Stimulated activated CD4-positive, alpha-beta T cell treated with anti-CD3 and anti-CD28 coated beads, Interleukin-2, amount 100 ng/mL, for 4 hours (primary cell): ENCODE measurements around the gene RTCA.
"Not testable (repeated sequence)": the region's sequence is repeated elsewhere in the genome, so short reads cannot be mapped to it uniquely, and the experiment has no call there.

Experiments
- DNase-seq: peaks from one replicate; pipeline ENCODE4 v3.0.0-alpha.2; 2020; ENCODE audit warnings: low read depth

RTCA gene

DNA sequence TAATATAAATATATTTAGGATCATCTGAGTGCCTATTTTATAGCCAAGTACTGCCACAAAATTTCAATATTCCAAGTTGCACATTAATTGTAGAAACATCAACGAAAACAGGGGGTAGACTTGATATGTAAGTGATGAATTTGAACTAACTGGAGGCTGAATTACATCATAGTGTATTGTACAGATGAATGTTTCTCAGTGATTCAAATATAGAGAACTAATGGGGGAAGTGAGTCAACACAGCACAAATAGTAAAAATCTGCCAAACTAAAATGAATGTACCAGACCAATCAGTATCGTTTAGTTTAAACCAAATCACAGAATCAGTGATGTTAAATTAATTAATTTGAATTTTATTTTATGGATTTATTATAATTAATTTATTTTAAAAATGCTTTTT lies 42.8 kb downstream of the RTCA start:
- DNase-seq: no peak

DNA sequence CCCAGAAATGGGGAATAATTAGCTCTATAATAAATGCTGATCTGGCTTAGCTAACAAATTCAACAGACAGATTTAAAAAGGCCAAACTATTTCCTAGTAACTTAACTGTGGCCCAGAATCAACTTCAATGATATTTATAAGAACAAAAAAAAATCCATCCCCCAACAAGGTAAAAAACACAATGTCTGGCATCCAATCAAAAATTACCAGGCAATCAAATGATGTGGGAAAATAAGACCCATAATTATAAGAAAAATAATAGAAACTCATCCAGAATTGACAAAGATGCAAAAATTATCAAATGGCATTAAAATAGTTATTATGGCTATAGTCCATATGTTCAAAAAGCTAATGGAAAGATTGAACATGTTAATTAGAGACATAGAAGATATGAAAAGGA lies 43.8 kb downstream of the RTCA start:
- no peak for DNase-seq

DNA sequence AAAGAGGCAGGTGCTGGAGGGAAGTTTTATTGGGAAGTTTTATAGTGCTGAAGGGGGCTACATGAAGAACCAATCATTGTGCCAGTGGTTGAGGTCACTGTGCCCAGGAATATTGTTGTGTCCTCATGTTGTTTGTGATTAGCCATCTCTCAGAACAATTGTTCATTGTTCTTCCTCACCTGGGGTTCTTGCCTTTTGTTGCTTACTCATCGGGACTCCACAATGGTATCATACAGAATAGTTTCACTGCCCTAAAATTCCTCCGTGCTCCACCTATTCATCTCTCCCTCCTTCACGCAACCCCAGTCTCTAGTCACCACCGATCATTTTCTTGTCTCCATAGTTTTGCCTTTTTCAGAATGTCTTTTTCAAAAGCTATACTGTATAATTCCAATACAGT lies 47.4 kb downstream of the RTCA start:
- no peak for DNase-seq

DNA sequence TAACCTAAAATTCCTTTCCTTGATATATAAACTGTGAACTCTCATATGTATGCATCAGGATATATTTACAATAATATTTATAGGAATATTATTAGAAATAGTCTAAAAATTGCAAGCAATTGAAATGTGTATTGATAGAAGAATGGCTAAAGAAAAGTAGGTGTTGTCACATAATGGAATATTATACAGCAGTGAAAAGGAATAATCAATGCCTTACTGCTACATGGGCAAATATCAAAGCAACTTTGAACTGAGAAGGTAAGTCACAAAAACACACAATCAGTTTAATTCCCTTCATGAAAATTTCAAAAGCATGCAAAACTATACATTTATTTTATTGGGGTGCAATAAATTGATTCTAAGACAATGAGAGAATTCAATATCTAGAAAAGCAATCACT lies 50.6 kb downstream of the RTCA start:
- no peak for DNase-seq

DNA sequence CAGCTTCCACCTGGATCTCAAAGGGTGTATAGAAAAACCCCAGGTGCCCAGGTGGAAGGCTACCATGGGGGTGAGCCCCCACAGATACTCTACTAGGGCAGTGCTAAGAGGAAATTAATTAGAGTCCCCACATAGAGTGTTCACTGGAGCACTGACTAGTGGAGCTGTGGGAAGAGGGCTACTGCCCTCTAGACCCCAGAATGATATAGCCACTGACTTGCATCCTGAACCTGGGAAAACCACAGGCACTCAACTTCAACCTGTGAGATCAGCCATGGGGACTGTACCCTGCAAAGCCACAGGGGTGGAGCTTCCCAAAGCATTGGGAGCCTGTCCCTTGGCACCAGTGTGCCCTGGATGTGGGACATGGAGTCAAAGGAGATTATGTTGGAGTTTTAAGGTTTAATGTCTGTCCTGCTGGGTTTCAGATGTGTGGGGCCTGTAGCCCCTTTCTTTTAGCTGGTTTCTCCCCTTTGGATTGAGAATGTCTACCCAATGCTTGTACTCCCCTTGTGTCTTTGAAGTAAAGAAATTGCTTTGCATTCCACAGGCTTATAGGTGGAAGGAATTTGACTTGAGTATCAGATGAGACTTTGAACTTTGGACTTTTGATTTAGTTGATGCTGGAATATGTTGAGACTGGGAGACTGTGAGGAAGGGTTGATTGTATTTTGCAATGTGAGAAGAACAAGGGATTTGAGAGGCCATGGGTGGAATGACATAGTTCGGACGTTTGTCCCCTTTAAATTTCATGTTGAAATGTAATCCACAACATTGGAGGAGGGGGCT lies 54.5 kb downstream of the RTCA start:
- DNase-seq: no peak

DNA sequence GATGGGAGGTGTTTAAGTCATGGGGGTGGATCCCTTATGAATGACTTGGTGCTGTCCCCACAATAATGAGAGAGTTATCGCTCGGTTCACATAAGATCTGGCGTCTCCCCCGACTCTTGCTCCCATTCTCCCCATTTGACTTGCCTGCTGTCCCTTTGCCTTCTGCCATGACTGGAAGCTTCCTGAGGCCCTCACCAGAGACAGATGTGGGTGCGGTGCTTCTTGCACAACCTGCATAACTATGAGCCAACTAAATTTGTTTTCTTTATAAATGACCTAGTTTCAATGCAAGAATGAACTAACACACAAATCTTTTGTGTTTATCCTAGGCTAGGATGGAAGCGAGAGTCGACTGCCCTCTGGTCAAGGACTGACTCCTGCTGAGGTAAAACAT lies 55.1 kb downstream of the RTCA start:
- DNase-seq: no peak

DNA sequence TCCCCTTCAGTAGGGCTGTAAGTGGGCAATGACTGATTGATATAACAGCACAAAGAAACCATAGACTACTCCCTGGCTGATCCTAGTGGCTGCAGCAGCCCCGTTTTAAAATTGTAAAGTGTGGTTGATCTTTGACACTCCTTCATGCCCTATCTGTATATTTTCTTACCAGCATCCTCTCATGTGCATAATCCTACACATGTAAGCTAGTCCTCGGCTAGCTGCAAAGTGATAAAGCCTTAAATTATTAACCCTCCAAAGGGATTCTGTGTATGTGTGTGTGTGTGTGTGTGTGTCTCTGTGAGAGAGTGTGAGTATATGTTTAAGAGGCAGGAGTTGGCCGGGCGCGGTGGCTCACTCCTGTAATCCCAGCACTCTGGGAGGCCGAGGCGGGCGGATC lies 55.5 kb downstream of the RTCA start:
- DNase-seq: no peak

DNA sequence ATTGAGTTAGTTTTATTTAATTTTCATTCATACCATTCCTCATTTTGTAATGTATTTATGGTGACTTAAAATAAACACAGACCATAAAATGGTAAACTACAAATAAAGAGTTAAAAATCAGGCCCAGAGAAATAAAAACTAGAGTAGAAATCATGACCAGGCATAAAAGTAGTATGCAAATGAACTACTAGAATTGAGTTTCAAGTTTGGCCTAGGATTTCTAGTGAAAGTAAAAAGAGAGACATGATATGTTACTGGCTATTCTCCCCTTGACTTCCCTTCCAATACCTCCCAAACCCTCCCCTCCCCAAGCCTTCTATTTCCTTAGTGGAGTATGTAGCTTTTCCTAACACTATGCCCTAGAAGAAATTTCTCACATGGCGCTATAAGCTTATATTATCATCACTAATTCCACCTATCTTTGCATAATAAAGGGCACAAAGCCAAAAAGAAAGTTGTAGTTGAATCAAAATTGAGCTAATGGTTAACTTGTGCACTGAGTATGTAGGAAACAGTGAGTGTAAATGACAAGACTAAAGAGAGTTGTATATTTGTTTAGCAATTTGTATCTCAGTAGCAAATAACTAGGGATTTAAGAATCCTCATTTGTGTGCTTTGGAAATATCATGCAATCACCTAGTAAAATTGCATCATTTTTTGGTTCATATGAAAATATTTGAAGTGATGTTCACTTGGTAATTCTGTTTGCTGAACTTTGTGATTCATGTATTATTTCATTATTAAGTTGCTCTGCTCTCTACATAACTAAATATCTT lies 56.6 kb downstream of the RTCA start:
- no peak for DNase-seq

DNA sequence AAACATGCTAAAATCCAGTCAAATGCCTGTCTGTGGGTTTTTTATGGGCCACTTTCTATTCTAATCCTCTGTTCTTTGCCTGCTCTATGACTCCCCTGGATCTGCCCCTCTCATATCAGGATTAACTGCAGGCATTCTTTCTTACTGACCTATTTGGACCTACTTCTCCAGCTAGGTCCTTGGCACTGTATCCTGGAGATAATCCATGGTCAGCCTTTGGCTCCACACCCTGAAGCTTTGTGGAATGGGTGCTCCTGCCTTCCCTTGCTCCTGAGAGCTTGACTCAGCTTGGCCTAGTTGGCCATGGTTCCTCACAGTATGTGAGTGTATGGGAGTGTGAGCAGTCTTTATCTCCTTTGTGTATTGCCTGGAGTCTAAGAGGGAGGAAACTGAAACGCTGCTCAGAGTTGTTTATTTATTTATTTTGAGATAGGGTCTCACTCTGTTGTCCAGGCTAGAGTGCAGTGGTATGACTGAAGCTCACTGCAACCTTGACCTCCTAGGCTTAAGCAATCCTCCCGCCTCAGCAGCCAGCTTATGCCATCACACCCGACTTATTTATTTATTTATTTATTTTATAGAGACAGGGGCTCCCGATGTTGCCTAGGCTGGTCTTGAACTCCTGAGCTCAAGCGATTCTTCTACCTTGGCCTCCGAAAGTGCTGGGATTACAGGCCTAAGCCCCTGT lies 57.5 kb downstream of the RTCA start:
- no peak for DNase-seq

DNA sequence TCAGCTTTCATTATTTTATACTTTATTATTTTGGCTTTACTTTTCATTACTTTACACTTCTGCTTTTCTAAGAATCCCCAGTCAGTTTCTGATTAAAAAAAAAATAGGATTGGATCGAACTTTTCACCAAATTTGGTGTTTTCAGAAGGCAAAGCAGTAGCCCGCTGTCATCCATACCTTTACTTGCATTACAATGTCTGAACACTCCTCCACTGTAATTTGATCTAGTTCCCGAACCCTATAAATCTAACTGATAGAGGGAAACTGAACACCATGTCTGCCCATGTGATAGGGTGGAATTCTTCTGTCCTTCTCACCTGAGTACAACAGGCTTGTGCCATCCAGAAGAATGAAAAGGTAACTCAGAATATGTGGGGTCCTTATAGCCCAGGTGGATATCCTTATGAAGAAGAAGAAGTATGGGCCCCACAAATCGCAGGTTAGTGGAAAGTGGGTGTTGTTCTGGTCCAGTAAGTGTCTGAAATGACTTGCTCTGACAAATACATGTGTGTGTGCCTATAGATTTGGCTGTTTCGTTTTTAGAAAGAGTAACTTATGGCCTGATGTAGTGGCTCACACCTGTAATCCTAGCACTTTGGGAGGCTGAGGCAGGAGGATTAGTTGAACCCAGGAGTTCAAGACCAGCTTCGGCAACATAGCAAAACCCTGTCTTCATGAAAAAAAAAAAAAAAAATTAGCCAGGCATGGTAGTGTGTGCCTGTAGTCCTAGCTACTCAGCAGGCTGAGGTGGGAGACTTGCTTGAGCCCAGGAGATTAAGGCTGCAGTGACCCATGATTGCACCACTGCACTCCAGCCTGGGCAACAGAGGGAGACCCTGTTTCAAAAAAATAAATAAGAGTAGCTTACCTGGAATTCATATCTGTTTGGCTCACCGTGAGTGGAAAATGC lies 59.7 kb downstream of the RTCA start:
- DNase-seq: no peak

DNA sequence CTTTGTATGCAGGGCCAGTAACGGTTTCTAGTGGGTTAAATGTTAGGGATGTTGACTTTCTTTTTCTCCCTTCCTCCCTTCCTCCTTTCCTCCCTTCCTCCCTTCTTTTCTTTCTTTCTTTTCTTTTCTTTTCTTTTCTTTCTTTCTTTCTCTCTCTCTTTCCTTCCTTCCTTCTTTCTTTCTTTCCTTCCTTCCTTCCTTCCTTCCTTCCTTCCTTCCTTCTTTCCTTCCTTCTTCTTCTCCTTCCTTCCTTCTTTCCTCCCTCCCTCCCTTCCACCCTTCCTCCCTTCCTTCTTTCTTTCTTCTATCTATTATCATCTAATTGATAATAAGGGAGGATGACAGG lies 60.3 kb downstream of the RTCA start:
- DNase-seq: not testable (repeated sequence)

DNA sequence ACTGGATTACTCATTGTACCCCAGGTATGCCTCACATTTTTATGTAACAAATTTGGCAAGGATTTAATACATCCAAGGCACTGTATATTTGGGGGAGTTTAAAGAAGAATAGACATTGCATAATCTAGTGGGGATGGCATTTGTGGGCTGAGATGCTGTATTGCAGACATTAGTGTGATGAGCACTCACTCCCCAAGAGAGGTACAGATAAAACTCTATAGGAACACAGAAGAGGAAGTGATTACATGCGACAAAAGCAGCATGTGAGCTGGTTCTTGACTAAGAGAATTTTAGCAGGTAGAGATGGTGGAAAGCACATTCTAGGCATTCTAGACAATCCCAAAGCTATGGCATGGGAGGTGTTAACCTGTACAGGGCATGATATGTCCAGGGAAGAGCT lies 62.1 kb downstream of the RTCA start:
- no peak for DNase-seq

DNA sequence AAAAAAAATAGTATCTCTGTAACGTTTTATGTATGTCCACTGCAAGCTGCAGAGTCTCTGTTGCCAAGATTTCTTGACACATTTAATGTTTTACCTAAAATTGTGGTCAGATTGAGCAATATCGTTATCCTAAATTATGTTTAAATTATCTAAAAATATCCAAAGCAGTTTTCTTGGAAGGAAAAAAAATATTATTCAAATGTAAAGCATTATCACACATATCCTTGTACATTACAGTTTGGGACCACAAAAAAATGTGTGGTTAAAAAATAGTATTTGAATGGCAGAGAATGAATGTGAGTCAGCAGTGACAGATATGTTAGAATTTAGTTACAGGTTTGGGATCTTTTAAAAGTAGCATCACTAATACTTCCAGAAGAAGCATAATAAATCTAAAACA lies 65.1 kb downstream of the RTCA start:
- DNase-seq: not testable (repeated sequence)

DNA sequence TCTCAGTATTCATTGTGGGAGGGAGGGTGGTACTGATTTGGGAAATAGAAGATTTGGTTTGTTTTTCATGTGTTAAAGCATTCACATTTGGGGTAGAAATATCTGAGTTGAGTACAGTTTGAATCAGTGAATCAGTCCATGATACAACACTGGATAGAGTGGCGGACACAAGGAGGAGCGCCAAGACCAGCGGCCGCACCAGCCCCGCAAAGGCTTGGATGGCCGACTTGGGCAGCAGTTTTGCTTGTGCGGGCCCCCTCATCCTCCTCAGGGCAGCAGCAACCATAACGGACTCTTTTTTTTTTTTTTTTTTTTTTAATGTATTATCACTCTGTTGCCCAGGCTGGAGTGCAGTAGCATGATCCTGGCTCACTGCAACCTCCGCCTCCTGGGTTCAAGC lies 66.3 kb downstream of the RTCA start:
- DNase-seq: no peak

DNA sequence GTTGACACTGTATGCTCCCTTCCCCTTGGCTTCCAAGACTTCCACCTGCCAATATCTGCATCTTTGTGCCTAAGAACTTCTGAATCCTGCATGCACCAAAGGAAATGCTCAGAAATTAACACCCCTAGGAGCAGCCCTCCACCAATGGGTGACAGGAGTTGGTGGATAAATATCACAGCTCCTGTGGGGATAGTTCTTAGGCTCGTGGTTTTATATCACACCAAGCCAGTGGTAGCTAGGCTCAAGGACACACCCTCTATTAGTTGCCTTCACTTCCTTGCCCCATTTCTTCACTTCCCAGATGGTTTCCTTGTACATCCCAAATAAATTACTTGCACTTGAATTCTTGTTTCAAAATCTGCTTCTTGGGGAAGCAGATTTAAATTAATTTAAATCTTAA lies 69.4 kb downstream of the RTCA start:
- DNase-seq: no peak

DNA sequence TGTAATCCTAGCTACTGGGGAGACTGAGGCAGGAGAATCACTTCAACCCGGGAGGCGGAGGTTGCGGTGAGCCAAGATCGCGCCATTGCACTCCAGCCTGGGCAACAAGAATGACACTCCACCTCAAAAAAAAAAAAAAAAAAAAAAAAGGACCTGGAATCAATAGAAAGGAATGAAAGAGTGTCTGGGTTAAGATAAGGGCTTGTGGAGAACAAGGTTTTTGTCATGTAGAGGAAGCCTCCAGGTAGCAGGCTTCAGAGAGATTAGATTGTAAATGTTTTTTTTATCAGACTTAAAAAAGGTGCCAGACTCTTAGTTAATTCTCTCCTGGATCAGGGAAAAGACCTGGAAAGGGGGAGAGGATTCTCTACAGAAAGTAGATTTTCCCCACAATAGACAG lies 71.9 kb downstream of the RTCA start:
- not testable (repeated sequence) for DNase-seq

DNA sequence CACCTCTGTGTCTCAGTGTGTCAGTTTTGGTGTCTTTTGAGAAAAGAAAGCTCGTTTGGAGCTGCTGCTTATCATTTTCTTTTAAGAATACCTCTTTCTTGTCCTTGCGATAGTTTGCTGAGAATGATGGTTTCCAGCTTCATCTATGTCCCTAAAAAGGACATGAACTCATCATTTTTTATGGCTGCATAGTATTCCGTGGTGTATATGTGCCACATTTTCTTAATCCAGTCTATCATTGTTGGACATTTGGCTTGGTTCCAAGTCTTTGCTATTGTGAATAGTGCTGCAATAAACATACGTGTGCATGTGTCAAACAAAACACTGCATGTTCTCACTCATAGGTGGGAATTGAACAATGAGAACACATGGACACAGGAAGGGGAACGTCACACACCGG lies 73.7 kb downstream of the RTCA start:
- DNase-seq: not testable (repeated sequence)

DNA sequence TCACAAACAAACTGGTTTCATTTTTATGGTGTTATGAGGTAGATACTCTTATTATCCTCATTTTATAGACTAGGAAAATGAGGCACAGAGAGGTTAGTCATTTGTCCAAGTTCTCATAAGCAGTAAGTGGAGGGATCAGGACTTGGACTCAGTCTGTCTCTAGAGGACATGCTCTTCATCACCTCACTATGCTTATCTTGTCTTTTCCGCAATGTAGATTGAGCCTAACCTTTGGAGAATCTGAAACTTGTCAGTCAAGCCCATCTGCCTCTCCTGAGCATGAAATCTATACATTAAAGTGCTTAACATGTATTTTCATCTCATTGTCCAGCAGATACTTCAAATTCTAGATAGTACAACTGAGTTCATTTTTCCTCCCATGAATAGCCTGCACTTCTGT lies 74.5 kb downstream of the RTCA start:
- no peak for DNase-seq

DNA sequence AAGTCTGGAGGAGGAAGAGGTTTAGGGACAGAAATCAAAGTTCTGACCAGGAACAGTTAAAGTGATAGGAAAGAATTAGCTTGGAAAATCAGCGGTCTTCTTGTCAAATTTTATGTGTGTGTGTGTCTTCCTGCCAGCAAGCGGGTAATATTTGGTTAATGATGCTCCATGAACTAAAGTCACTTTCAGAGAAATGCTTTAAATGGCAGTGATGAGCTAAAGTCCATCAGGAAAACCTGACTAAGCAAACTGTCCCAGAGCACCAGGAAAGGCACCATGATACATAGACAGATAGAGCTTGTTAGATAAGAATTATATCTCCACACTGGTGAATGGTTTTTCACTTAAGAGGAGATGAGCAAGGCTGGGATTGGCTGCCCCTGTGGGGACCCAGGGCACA lies 76.3 kb downstream of the RTCA start:
- DNase-seq: no peak
